B cell (primary cell): ENCODE results near the gene OSBP2.

Experiments used
- EZH2 ChIP-seq: IDR thresholded peaks from 2 replicates; pipeline ENCODE4 v1.6.1; 2012; ENCODE audit warnings: borderline replicate concordance, low read depth, mild to moderate bottlenecking, moderate library complexity, low read length; ENCODE audit not compliant: insufficient read depth, poor library complexity, severe bottlenecking
- TF ChIP-seq, protein P1 (sequence below): fragments of 200-600 bp; IDR thresholded peaks from one replicate; pipeline ENCODE4 v1.8.0; 2022; ENCODE audit warnings: antibody characterized with exemption, mild to moderate bottlenecking

DNA sequence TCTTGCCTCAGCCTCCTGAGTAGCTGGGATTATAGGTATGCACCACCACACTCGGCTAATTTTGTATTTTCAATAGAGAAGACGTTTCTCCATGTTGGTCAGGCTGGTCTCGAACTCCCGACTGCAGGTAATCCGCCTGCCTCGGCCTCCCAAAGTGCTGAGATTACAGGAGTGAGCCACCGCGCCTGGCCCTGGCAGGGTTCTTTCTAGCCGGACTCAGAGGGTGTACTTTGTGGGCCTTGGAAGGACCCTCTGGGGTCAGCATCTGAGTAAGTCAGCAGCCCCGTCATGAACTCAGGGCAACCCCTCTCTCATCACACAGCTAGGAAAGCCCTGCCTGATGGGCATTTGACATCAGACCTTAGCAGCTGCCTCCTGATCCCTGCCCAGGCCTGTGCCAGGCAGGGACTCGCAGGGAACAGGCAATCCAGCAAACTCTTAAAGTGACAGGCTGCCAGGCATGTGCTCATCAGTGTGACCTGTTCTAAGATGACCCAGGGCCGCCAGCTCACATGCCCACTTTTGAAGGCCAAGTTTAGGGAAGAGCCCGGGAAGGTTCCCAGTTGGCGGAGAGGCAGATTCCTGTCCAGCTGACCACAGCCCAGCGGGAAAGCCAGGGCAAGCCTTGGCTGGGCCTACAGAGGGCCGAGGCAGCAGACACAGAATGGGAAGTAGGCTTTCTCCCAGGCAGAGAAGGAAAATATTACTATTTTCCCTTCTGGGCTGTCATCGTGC is 181.0 kb downstream of the OSBP2 start:
- TF ChIP-seq, protein P1, sequence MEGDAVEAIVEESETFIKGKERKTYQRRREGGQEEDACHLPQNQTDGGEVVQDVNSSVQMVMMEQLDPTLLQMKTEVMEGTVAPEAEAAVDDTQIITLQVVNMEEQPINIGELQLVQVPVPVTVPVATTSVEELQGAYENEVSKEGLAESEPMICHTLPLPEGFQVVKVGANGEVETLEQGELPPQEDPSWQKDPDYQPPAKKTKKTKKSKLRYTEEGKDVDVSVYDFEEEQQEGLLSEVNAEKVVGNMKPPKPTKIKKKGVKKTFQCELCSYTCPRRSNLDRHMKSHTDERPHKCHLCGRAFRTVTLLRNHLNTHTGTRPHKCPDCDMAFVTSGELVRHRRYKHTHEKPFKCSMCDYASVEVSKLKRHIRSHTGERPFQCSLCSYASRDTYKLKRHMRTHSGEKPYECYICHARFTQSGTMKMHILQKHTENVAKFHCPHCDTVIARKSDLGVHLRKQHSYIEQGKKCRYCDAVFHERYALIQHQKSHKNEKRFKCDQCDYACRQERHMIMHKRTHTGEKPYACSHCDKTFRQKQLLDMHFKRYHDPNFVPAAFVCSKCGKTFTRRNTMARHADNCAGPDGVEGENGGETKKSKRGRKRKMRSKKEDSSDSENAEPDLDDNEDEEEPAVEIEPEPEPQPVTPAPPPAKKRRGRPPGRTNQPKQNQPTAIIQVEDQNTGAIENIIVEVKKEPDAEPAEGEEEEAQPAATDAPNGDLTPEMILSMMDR = no peak
- no peak for TF ChIP-seq EZH2
